H1 (cell line): Measurements from ENCODE around the gene TPSAB1. TPM values are rescaled to one million over a fixed set of nuclear protein-coding genes. Genes with fewer than 3 reads are reported as not detected.

Experiments used
- CTBP2 ChIP-seq: IDR thresholded peaks from 2 replicates; pipeline ENCODE4 v1.7.0; 2011; ENCODE audit warnings: borderline replicate concordance, mild to moderate bottlenecking, moderate library complexity, mixed read lengths, low read length; ENCODE audit not compliant: insufficient read depth, insufficient read length
- EP300 ChIP-seq, 2 experiments: IDR thresholded peaks; 1 replicate in 1 of 2; 2 replicates in 1 of 2; pipeline ENCODE4 v1.6.1; 2011 to 2012; ENCODE audit warnings: low read depth in 2 of 2, low read length in 2 of 2, mild to moderate bottlenecking in 2 of 2, borderline replicate concordance in 1 of 2, inconsistent platforms in 1 of 2, moderate library complexity in 1 of 2
- EZH2 ChIP-seq: fragments of 200-600 bp; sonication (generic); IDR thresholded peaks from 2 replicates; pipeline ENCODE4 v1.7.1; 2012; ENCODE audit warnings: low read depth, mild to moderate bottlenecking, moderate library complexity, low read length, inconsistent platforms; ENCODE audit not compliant: severe bottlenecking
- GTF2F1 ChIP-seq: IDR thresholded peaks from 2 replicates; pipeline ENCODE4 v1.6.1; 2012; ENCODE audit warnings: low read depth, low read length, improper control_type of control experiment, borderline replicate concordance
- MAFK ChIP-seq: IDR thresholded peaks from 2 replicates; pipeline ENCODE4 v1.6.1; 2012; ENCODE audit warnings: low read depth, mild to moderate bottlenecking, improper control_type of control experiment, low read length
- SAP30 ChIP-seq: fragments of 300-600 bp; sonication (generic); IDR thresholded peaks from 2 replicates; pipeline ENCODE4 v1.7.1; 2012; ENCODE audit warnings: low read length, moderate library complexity, mild to moderate bottlenecking, inconsistent platforms; ENCODE audit not compliant: insufficient read depth, insufficient replicate concordance
- SP2 ChIP-seq: IDR thresholded peaks from 2 replicates; pipeline ENCODE4 v1.6.1; 2012; ENCODE audit warnings: mild to moderate bottlenecking, low read length, inconsistent platforms
- polyA plus RNA-seq, 7 experiments: library from polyadenylated mRNA; depleted of rRNA in 3 of 7; stranded (reverse) in 5 of 7; unstranded in 2 of 7; fragments of >200 nt in 5 of 7; fragments of 200-250 nt in 2 of 7; gene quantifications; 1 replicate in 5 of 7; 2 replicates in 1 of 7; 4 replicates in 1 of 7; pipeline versions ENCODE4 v1.2.1 to v1.2.3, GENCODE V29; 2011 to 2013; ENCODE audit warnings: missing spikeins in 2 of 7, mixed read lengths in 2 of 7
- total RNA-seq: library from RNA; stranded (reverse); fragmentation: NEBNext Ultra II Directional; extraction: Animal tissue kit (Norgen Biotek cat#: 25700); gene quantifications from 2 replicates; pipeline ENCODE4 v1.2.1, GENCODE V29; 2021

The TPSAB1 gene
- total and polyA plus RNA-seq, 2 of the 8 experiments (the other 6 are each of a cell fraction or from before 2014, with no cell fraction given): 0.09 TPM; not detected in 1

- TF ChIP-seq EP300 (IDR thresholded peaks at IDR 0.05; ENCODE audit: borderline replicate concordance in 1 of 2, low read depth in 2 of 2, low read length in 2 of 2) (no peak), SAP30 (no peak), SP2 (no peak), MAFK (no peak), GTF2F1 (no peak), CTBP2 (no peak), EZH2 (no peak)
Observed at GRCh38 chr16:1200014-1200627, 40.4 kb upstream of the TPSAB1 start (continued).
